ENCODE data around the gene TMED9. TPM values are rescaled to one million over a fixed set of nuclear protein-coding genes. Genes with fewer than 3 reads are reported as not detected.

Gene TMED9
- total RNA-seq, 3 donors from 2014 or later (not counting 1 experiment from before 2014, with no cell fraction given), result 91.2 to 114 (median 94.4) TPM

- H3K27me3 ChIP-seq (ENCODE audit: control insufficient read depth, insufficient read depth, low read length), result no peaks in the 10 kb centered on the region
- no peaks in the 10 kb centered on the region for H3K36me3 Mint-ChIP-seq
- DNase-seq (no peak), ATAC-seq (no peak)
- H3K4me1 Mint-ChIP-seq, result peaks cover 27 to 30% of the 10 kb centered on the region in 2 donors
- no peaks in the 10 kb centered on the region for H3K9me3 ChIP-seq (ENCODE audit: control insufficient read depth, insufficient read depth, low read length)
- WGBS (ENCODE audit: insufficient coverage), result 89% methylated on average over 16 of the region's 16 CpGs
- peaks cover 3% of the 10 kb centered on the region for H3K36me3 ChIP-seq (ENCODE audit: control insufficient read depth, insufficient read depth, low read length)
- H3K4me3 Mint-ChIP-seq, result peak overlapping the region; percentile 65
- no peaks in the 10 kb centered on the region for H3K9me3 Mint-ChIP-seq
- H3K27ac Mint-ChIP-seq, result peak overlapping the region; percentile 10 to 29
- H3K27me3 Mint-ChIP-seq (ENCODE audit: low read depth in 2 of 2), result no peaks in the 10 kb centered on the region
- H3K27ac ChIP-seq (ENCODE audit: low read length), result no peak overlapping the region
- no peak overlapping the region for H3K4me3 ChIP-seq (ENCODE audit: low read length)
- intact Hi-C loops (cut with micrococcal nuclease), result no loop called here
- TF ChIP-seq CTCF (IDR thresholded peaks at IDR 0.05), result no peak
- peaks cover 22% of the 10 kb centered on the region for H3K4me1 ChIP-seq (ENCODE audit: control insufficient read depth, insufficient read depth, low read length)
Measured at GRCh38 chr5:177552839-177553455, 39.1 kb upstream of the TMED9 start.

- no peaks in the 10 kb centered on the region for H3K36me3 Mint-ChIP-seq
- intact Hi-C loops (cut with micrococcal nuclease), result no loop called here
- H3K9me3 Mint-ChIP-seq, result no peaks in the 10 kb centered on the region
- H3K27me3 ChIP-seq (ENCODE audit: control insufficient read depth, insufficient read depth, low read length), result no peaks in the 10 kb centered on the region
- peak overlapping the region; percentile 65 for H3K4me3 Mint-ChIP-seq
- peaks cover 23 to 26% of the 10 kb centered on the region in 2 donors for H3K4me1 Mint-ChIP-seq
- no peaks in the 10 kb centered on the region for H3K27me3 Mint-ChIP-seq (ENCODE audit: low read depth in 2 of 2)
- under 1% methylated on average over 72 of the region's 72 CpGs for WGBS (ENCODE audit: insufficient coverage)
- H3K4me3 ChIP-seq (ENCODE audit: low read length), result peak overlapping the region; percentile 84
- TF ChIP-seq CTCF (IDR thresholded peaks at IDR 0.05), result no peak
- no peaks in the 10 kb centered on the region for H3K9me3 ChIP-seq (ENCODE audit: control insufficient read depth, insufficient read depth, low read length)
- peaks cover 22% of the 10 kb centered on the region for H3K4me1 ChIP-seq (ENCODE audit: control insufficient read depth, insufficient read depth, low read length)
- peaks cover 3% of the 10 kb centered on the region for H3K36me3 ChIP-seq (ENCODE audit: control insufficient read depth, insufficient read depth, low read length)
- peak overlapping the region; percentile 10 to 88 for H3K27ac Mint-ChIP-seq
- H3K27ac ChIP-seq (ENCODE audit: low read length), result peak overlapping the region; percentile 4
- ATAC-seq (peak; percentile 33 to 51 (median 48)), DNase-seq (peak in 1 of 2 donors; percentile 40)
Measured at GRCh38 chr5:177553671-177554429, 38.2 kb upstream of the TMED9 start.

- no peaks in the 10 kb centered on the region for H3K36me3 Mint-ChIP-seq
- ATAC-seq, result peak; percentile 98 to 99 (median 99)
- 13% methylated on average over 40 of the region's 49 CpGs for WGBS (ENCODE audit: insufficient coverage)
- H3K4me1 ChIP-seq (ENCODE audit: control insufficient read depth, insufficient read depth, low read length), result peaks cover 22% of the 10 kb centered on the region
- DNase-seq, result peak; percentile 93 to 94
- no peaks in the 10 kb centered on the region for H3K27me3 ChIP-seq (ENCODE audit: control insufficient read depth, insufficient read depth, low read length)
- H3K4me1 Mint-ChIP-seq, result peaks cover 23 to 26% of the 10 kb centered on the region in 2 donors
- intact Hi-C loops (cut with micrococcal nuclease), result no loop called here
- H3K4me3 Mint-ChIP-seq, result peak within 1 kb of the TSS; percentile 93
- H3K27ac Mint-ChIP-seq, result peak within 1 kb of the TSS; percentile 59 to 88
- H3K27me3 Mint-ChIP-seq (ENCODE audit: low read depth in 2 of 2), result no peaks in the 10 kb centered on the region
- H3K36me3 ChIP-seq (ENCODE audit: control insufficient read depth, insufficient read depth, low read length), result peaks cover 3% of the 10 kb centered on the region
- H3K27ac ChIP-seq (ENCODE audit: low read length), result peak within 1 kb of the TSS; percentile 38
- no peaks in the 10 kb centered on the region for H3K9me3 Mint-ChIP-seq
- TF ChIP-seq CTCF (IDR thresholded peaks at IDR 0.05), result no peak
- H3K4me3 ChIP-seq (ENCODE audit: low read length), result peak within 1 kb of the TSS; percentile 84
- H3K9me3 ChIP-seq (ENCODE audit: control insufficient read depth, insufficient read depth, low read length), result no peaks in the 10 kb centered on the region
Measured at GRCh38 chr5:177554474-177555111, 37.4 kb upstream of the TMED9 start, which contains the start of gene FAM193B. TSS of gene FAM193B (minus strand) at chr5:177554563. CDS start at chr5:177554458, 105 bp downstream.
